OCI-LY7 (cell line): ENCODE results near the gene NABP2.

ENCODE experiments used
- CTCF ChIP-seq: fragments of 200-600 bp; sonication (generic); conservative IDR thresholded peaks from 2 replicates; pipeline ENCODE4 v1.5.1; 2014; ENCODE audit warnings: mild to moderate bottlenecking, antibody characterized with exemption, low read length, moderate library complexity, mixed read lengths
- EZH2phosphoT487 ChIP-seq: fragments of 200-600 bp; sonication (generic); IDR thresholded peaks from 2 replicates; pipeline ENCODE4 v1.6.1; 2018; ENCODE audit warnings: low read depth, borderline replicate concordance, mild to moderate bottlenecking, mixed run types, antibody characterized with exemption, low read length, moderate library complexity, mixed read lengths

DNA sequence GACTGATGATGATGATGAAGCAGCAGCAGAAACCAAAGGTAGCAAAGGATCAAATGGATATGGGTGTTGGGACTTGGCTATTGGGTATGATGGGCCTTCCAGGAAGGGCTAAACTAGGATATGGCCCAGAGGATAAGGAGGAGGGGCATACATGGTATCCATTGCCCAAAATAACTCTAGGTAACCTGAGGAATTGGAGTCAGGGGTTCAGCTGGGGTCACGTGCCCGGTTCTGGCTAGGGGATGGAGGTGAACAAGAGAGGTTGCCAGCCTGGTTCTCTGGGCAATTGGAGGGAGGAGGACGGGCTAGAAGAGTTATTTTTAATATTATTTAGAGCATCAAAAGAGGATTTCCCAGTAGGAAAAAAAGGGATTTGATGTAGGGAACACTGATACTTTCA, 36.8 kb downstream of the NABP2 start:
- TF ChIP-seq CTCF (no peak), EZH2phosphoT487 (no peak)
